HCT116 (cell line): ENCODE data around the gene SMYD3. TPM values are rescaled to one million over a fixed set of nuclear protein-coding genes. Genes with fewer than 3 reads are reported as not detected.

ENCODE experiments used
- ATAC-seq: fragments of 200-7000 bp; cut with Tn5 transposase; 2 replicates; pipeline ENCODE4 v1.9.1; 2020; ENCODE audit warnings: mild to moderate bottlenecking, moderate library complexity
- BruUV-seq: library from RNA; stranded (reverse); fragments of 400-500 nt; replicated peaks from 2 replicates; lab custom pipeline; 2021; lab: Mats Ljungman, UMichigan
- CTCF ChIA-PET: fragments of 300-600 bp; sonication (Branson Sonifier 250); formaldehyde crosslinking; loops from one replicate; lab custom pipeline; 2021; ENCODE audit warnings: antibody characterized with exemption; lab: Charles Lee
- POLR2A ChIA-PET: fragments of 300-600, 350-600 bp; sonication (Branson Sonifier 250); formaldehyde crosslinking; loops from one replicate; lab custom pipeline; 2021; ENCODE audit warnings: antibody characterized with exemption; lab: Charles Lee
- RAD21 ChIA-PET, 2 experiments: fragments of 300-600 bp; sonication (Branson Sonifier 250); formaldehyde crosslinking; loops; one replicate each; lab custom pipeline; 2023; ENCODE audit warnings: low total read pairs in 2 of 2; ENCODE audit not compliant: uncharacterized antibody in 2 of 2, unreplicated experiment in 2 of 2, low non-redundant PET in 1 of 2; lab: Charles Lee
- DNase-seq: peaks from one replicate; pipeline ENCODE4 v3.0.0-alpha.2; 2010; ENCODE audit warnings: low read depth, low spot score
- H2AFZ ChIP-seq: fragments of 200-600 bp; shearing (Covaris generic), sonication (generic); 2 replicates; pipeline ENCODE4 v1.6.1; 2017; ENCODE audit warnings: low read depth, mixed run types, mixed read lengths, antibody characterized with exemption, low read length; ENCODE audit not compliant: poor library complexity, severe bottlenecking
- H3K27ac ChIP-seq: 2 replicates; pipeline ENCODE4 v1.5.1; 2012; ENCODE audit warnings: low read depth, low read length
- H3K27me3 ChIP-seq: fragments of 200-600 bp; sonication (generic); 2 replicates; pipeline ENCODE4 v1.6.1; 2016; ENCODE audit warnings: mixed run types, low read length, mixed read lengths; ENCODE audit not compliant: insufficient read depth
- H3K36me3 ChIP-seq, 2 experiments: fragments of 200-500 bp in 1 of 2; fragments of 200-600 bp in 1 of 2; sonication (Bioruptor generic) in 1 of 2; sonication (generic) in 1 of 2; 2 replicates each; pipeline versions ENCODE4 v1.5.1 to v1.6.1; 2014 to 2016; ENCODE audit warnings: low read length in 2 of 2, inconsistent platforms in 1 of 2, mixed read lengths in 1 of 2, mixed run types in 1 of 2; ENCODE audit not compliant: insufficient read depth in 2 of 2, control insufficient read depth in 1 of 2
- H3K4me1 ChIP-seq, 2 experiments: fragments of 200-600 bp in 1 of 2; sonication (generic) in 1 of 2; 2 replicates each; pipeline versions ENCODE4 v1.5.1 to v1.6.1; 2012 to 2017; ENCODE audit warnings: low read length in 2 of 2, inconsistent platforms in 1 of 2, mild to moderate bottlenecking in 1 of 2, mixed read lengths in 1 of 2, mixed run types in 1 of 2, moderate library complexity in 1 of 2; ENCODE audit not compliant: insufficient read depth in 2 of 2, control insufficient read depth in 1 of 2
- H3K4me2 ChIP-seq: fragments of 200-600 bp; sonication (generic); 2 replicates; pipeline ENCODE4 v1.6.1; 2017; ENCODE audit warnings: mixed run types, low read length, mixed read lengths
- H3K4me3 ChIP-seq, 2 experiments: fragments of 200-600 bp in 1 of 2; sonication (generic) in 1 of 2; replicated peaks in 1 of 2; 2 replicates each; pipeline ENCODE4 v1.5.1; 2011 to 2016; ENCODE audit warnings: low read length in 2 of 2, control low read depth in 1 of 2, low read depth in 1 of 2, mild to moderate bottlenecking in 1 of 2, mixed read lengths in 1 of 2, mixed run types in 1 of 2
- H3K79me2 ChIP-seq: fragments of 200-600 bp; sonication (generic); 2 replicates; pipeline ENCODE4 v1.6.1; 2017; ENCODE audit warnings: mild to moderate bottlenecking, mixed run types, low read length, moderate library complexity, mixed read lengths; ENCODE audit not compliant: insufficient read depth
- H3K9ac ChIP-seq: fragments of 200-600 bp; sonication (generic); 2 replicates; pipeline ENCODE4 v1.6.1; 2016; ENCODE audit warnings: low read length, mixed read lengths
- H3K9me2 ChIP-seq: fragments of 200-600 bp; sonication (generic), shearing (Covaris generic); 2 replicates; pipeline ENCODE4 v1.6.1; 2017; ENCODE audit warnings: mixed run types, mild to moderate bottlenecking, moderate library complexity; ENCODE audit not compliant: insufficient read depth
- H3K9me3 ChIP-seq, 2 experiments: fragments of 200-500 bp in 1 of 2; fragments of 200-600 bp in 1 of 2; sonication (Bioruptor generic) in 1 of 2; sonication (generic) in 1 of 2; 2 replicates each; pipeline ENCODE4 v1.6.1; 2014 to 2017; ENCODE audit warnings: low read length in 2 of 2, mixed read lengths in 2 of 2, inconsistent platforms in 1 of 2, low read depth in 1 of 2, mild to moderate bottlenecking in 1 of 2, mixed run types in 1 of 2, moderate library complexity in 1 of 2; ENCODE audit not compliant: control insufficient read depth in 1 of 2, insufficient read depth in 1 of 2
- H4K20me1 ChIP-seq: fragments of 200-600 bp; sonication (generic), shearing (Covaris generic); 2 replicates; pipeline ENCODE4 v1.6.1; 2017; ENCODE audit warnings: mixed run types, mild to moderate bottlenecking, moderate library complexity; ENCODE audit not compliant: insufficient read depth
- CBX3 ChIP-seq: IDR thresholded peaks from 2 replicates; pipeline ENCODE4 v1.6.1; 2012; ENCODE audit warnings: low read depth
- CTCF ChIP-seq, 3 experiments: fragments of 200-600 bp in 1 of 3; sonication (generic) in 1 of 3; IDR thresholded peaks in 2 of 3; conservative IDR thresholded peaks in 1 of 3; 2 replicates each; pipeline ENCODE4 v1.5.1; 2012 to 2017; ENCODE audit warnings: low read depth in 2 of 3, low read length in 2 of 3, antibody characterized with exemption in 1 of 3, borderline replicate concordance in 1 of 3, control low read depth in 1 of 3, mild to moderate bottlenecking in 1 of 3, mixed read lengths in 1 of 3, mixed run types in 1 of 3, moderate library complexity in 1 of 3; ENCODE audit not compliant: insufficient read depth in 1 of 3
- MAX ChIP-seq: IDR thresholded peaks from 2 replicates; pipeline ENCODE4 v1.6.1; 2012
- RAD21 ChIP-seq: IDR thresholded peaks from 2 replicates; pipeline ENCODE4 v1.6.1; 2012; ENCODE audit warnings: low read depth, mild to moderate bottlenecking
- ZBTB33 ChIP-seq: IDR thresholded peaks from 2 replicates; pipeline ENCODE4 v1.6.1; 2011; ENCODE audit warnings: mild to moderate bottlenecking, low read length, moderate library complexity; ENCODE audit not compliant: insufficient replicate concordance; ENCODE audit errors: extremely low read depth
- intact Hi-C: fragments of 100-400 bp; cut with micrococcal nuclease; formaldehyde crosslinking; loops from 2 replicates; pipeline ENCODE4 v1.10.0; 2022
- total RNA-seq: library from RNA; stranded (reverse); gene quantifications from one replicate; pipeline ENCODE4 v1.2.1, GENCODE V29; 2021; ENCODE audit not compliant: unreplicated experiment

The SMYD3 gene
- total RNA-seq, 1 experiment from 2014 or later = 33.6 TPM

GRCh38 chr1:246532519-246532918, 25.4 kb upstream of the SMYD3 start:
- Histone ChIP-seq H3K9me3 (0 out of 4 replicates have a peak, but pooled peaks cover 0 to 4% of the 10 kb centered on the region in 2 experiments), H3K27me3 (no peaks in the 10 kb centered on the region), H3K4me3 (no peak overlapping the region), H3K9me2 (no peaks in the 10 kb centered on the region), H4K20me1 (no peaks in the 10 kb centered on the region), H3K9ac (no peak overlapping the region), H3K79me2 (no peaks in the 10 kb centered on the region), H3K36me3 (no peaks in the 10 kb centered on the region), H3K4me1 (no peaks in the 10 kb centered on the region), H2AFZ (no peak overlapping the region), H3K4me2 (no peak overlapping the region), H3K27ac (no peak overlapping the region)
- DNase-seq (no peak), ATAC-seq (peak; percentile 47; the same call in 1 of the 2 replicates)
- BruUV-seq = no TSS peak
- intact Hi-C loops = no loop called here
- ChIA-PET CTCF (no interaction called here), POLR2A (no interaction called here), RAD21 (no interaction called here)
- TF ChIP-seq ZBTB33 = no peak
- TF ChIP-seq CTCF (IDR thresholded peaks at IDR 0.05 in 2 of 3, conservative IDR thresholded peaks at IDR 0.05 in 1 of 3; ENCODE audit: borderline replicate concordance in 1 of 3, insufficient read depth in 1 of 3, low read depth in 2 of 3, low read length in 2 of 3) = 0 out of 6 replicates have a peak, but pooled peaks of 1 of the 3 experiments have one; percentile 21

GRCh38 chr1:246530482-246530881, 23.4 kb upstream of the SMYD3 start:
- no peak overlapping the region for H3K4me3 ChIP-seq
- intact Hi-C loops = no loop called here
- no peak overlapping the region for H2AFZ ChIP-seq
- no peaks in the 10 kb centered on the region for H3K79me2 ChIP-seq
- no peaks in the 10 kb centered on the region for H4K20me1 ChIP-seq
- ChIA-PET POLR2A (no interaction called here), CTCF (no interaction called here)
- H3K9me3 ChIP-seq = 0 out of 4 replicates have a peak, but pooled peaks cover 0 to 4% of the 10 kb centered on the region in 2 experiments
- H3K9me2 ChIP-seq = no peaks in the 10 kb centered on the region
- H3K4me2 ChIP-seq = no peak overlapping the region
- TF ChIP-seq CBX3 (peak; percentile 80), RAD21 (no peak), MAX (peak; percentile 18; the same call in 1 of the 2 replicates)
- TF ChIP-seq, all 23 proteins: peak for 2
- H3K4me1 ChIP-seq = no peaks in the 10 kb centered on the region
- BruUV-seq = no TSS peak
- H3K36me3 ChIP-seq = no peaks in the 10 kb centered on the region
- no peak for ATAC-seq
- H3K27ac ChIP-seq = no peak overlapping the region
- H3K9ac ChIP-seq = no peak overlapping the region
- no peaks in the 10 kb centered on the region for H3K27me3 ChIP-seq
- RAD21 ChIA-PET = no interaction called here
- no peak for DNase-seq
